NCI-H1105 (cell line): ENCODE results near the gene DNAJA4.
A peak's percentile ranks its signal among the peaks of the same experiment; 100 is the strongest.

Experiments used
- DNase-seq: peaks from one replicate; lab custom pipeline; 2025; lab: John Stamatoyannopoulos, UW

DNAJA4 gene

GRCh38 chr15:78280319-78281072 is 16.1 kb downstream of the DNAJA4 start:
- DNase-seq = no peak

- DNase-seq = no peak
Observed at GRCh38 chr15:78282324-78282723, 18.0 kb downstream of the DNAJA4 start.

GRCh38 chr15:78284758-78285157 is 20.4 kb downstream of the DNAJA4 start:
- DNase-seq = no peak

GRCh38 chr15:78290222-78290621 is 25.9 kb downstream of the DNAJA4 start:
- DNase-seq = no peak

GRCh38 chr15:78291052-78291451 is 26.7 kb downstream of the DNAJA4 start:
- DNase-seq = no peak

- no peak for DNase-seq
Observed at GRCh38 chr15:78291698-78292097, 27.3 kb downstream of the DNAJA4 start.

- DNase-seq = no peak
Observed at GRCh38 chr15:78292219-78292618, 27.9 kb downstream of the DNAJA4 start.

- DNase-seq = peak; percentile 77
Observed at GRCh38 chr15:78299101-78299930, 35.0 kb downstream of the DNAJA4 start, which contains the start of gene SKIC8. SKIC8 (minus strand) TSS chr15:78299609; CDS start chr15:78295686, 3,923 bp downstream.

GRCh38 chr15:78301326-78301725 is 37.0 kb downstream of the DNAJA4 start:
- DNase-seq = no peak

- DNase-seq = no peak
Observed at GRCh38 chr15:78301828-78302227, 37.5 kb downstream of the DNAJA4 start.

- no peak for DNase-seq
Observed at GRCh38 chr15:78302579-78303312, 38.4 kb downstream of the DNAJA4 start.

- no peak for DNase-seq
Observed at GRCh38 chr15:78304216-78305066, 40.1 kb downstream of the DNAJA4 start.

GRCh38 chr15:78306176-78306774 is 41.9 kb downstream of the DNAJA4 start:
- no peak for DNase-seq

- no peak for DNase-seq
Observed at GRCh38 chr15:78307976-78308375, 43.6 kb downstream of the DNAJA4 start.

GRCh38 chr15:78308422-78309032 is 44.2 kb downstream of the DNAJA4 start:
- peak; percentile 65 for DNase-seq

GRCh38 chr15:78311292-78311691 is 46.9 kb downstream of the DNAJA4 start:
- no peak for DNase-seq

- no peak for DNase-seq
Observed at GRCh38 chr15:78312536-78312935, 48.2 kb downstream of the DNAJA4 start.

- DNase-seq = no peak
Observed at GRCh38 chr15:78312957-78313356, 48.6 kb downstream of the DNAJA4 start.

- no peak for DNase-seq
Observed at GRCh38 chr15:78313383-78313782, 49.0 kb downstream of the DNAJA4 start.

- no peak for DNase-seq
Observed at GRCh38 chr15:78314181-78314581, 49.8 kb downstream of the DNAJA4 start.
